Measurements from ENCODE around the gene ADTRP.

ADTRP gene

GRCh38 chr6:11773013-11773412 lies 5.6 kb downstream of the ADTRP start:
- H3K4me1 ChIP-seq = peaks cover 28 to 62% (median 35%) of the 10 kb centered on the region in 10 experiments
- TF ChIP-seq Cebpa-rat (IDR thresholded peaks at IDR 0.05) = no peak
- no peaks in the 10 kb centered on the region for H3K27me3 ChIP-seq
- peaks cover 0 to 18% (median 0%) of the 10 kb centered on the region in 11 experiments; a peak in 1 of 22 replicates for H3K9me3 ChIP-seq (replicated peaks in 1 of 11)
- no peak overlapping the region for H3K9ac ChIP-seq
- H3K36me3 ChIP-seq = no peaks in the 10 kb centered on the region
- no peaks in the 10 kb centered on the region for H4K20me1 ChIP-seq
- H3K4me3 ChIP-seq = no peak overlapping the region
- H3K4me2 ChIP-seq = peak overlapping the region in 5 of 11 experiments; percentile 6 to 72 (median 23); a peak in 6 of 22 replicates
- H3K27ac ChIP-seq = no peak overlapping the region

- H3K27ac ChIP-seq = peak overlapping the region in 4 of 11 experiments; percentile 4 to 82 (median 78); a peak in 3 of 22 replicates
- peaks cover 28 to 67% (median 35%) of the 10 kb centered on the region in 10 experiments for H3K4me1 ChIP-seq
- H3K9me3 ChIP-seq (replicated peaks in 1 of 11) = peaks cover 0 to 18% (median 0%) of the 10 kb centered on the region in 11 experiments; a peak in 1 of 22 replicates
- H3K9ac ChIP-seq = no peak overlapping the region
- no peaks in the 10 kb centered on the region for H4K20me1 ChIP-seq
- no peak for TF ChIP-seq Cebpa-rat (IDR thresholded peaks at IDR 0.05)
- no peak overlapping the region for H3K4me3 ChIP-seq
- no peaks in the 10 kb centered on the region for H3K27me3 ChIP-seq
- peak overlapping the region in 3 of 11 experiments; percentile 19 to 78 (median 72); a peak in 4 of 22 replicates for H3K4me2 ChIP-seq
- no peaks in the 10 kb centered on the region for H3K36me3 ChIP-seq
Observed at GRCh38 chr6:11772109-11772825, 6.3 kb downstream of the ADTRP start.

- Histone ChIP-seq H3K4me2 (peak overlapping the region in 8 of 11 experiments; percentile 37 to 78 (median 67); a peak in 12 of 22 replicates), H3K27ac (peak overlapping the region in 10 of 11 experiments; percentile 28 to 87 (median 62); a peak in 16 of 22 replicates), H3K4me1 (peaks cover 28 to 74% (median 33%) of the 10 kb centered on the region in 10 experiments), H3K4me3 (no peak overlapping the region), H3K9ac (peak overlapping the region in 7 of 11 experiments; percentile 41 to 76 (median 67); a peak in 8 of 22 replicates), H4K20me1 (no peaks in the 10 kb centered on the region), H3K27me3 (no peaks in the 10 kb centered on the region), H3K9me3 (replicated peaks in 1 of 11) (peaks cover 0 to 16% (median 0%) of the 10 kb centered on the region in 11 experiments; a peak in 1 of 22 replicates), H3K36me3 (no peaks in the 10 kb centered on the region)
- TF ChIP-seq Cebpa-rat (IDR thresholded peaks at IDR 0.05) = no peak
Observed at GRCh38 chr6:11771473-11772048, 7.0 kb downstream of the ADTRP start.

GRCh38 chr6:11770546-11771466 lies 7.8 kb downstream of the ADTRP start:
- Histone ChIP-seq H3K4me2 (peak overlapping the region; percentile 37 to 78 (median 58)), H3K4me1 (peaks cover 25 to 82% (median 30%) of the 10 kb centered on the region in 10 experiments), H3K27ac (peak overlapping the region; percentile 28 to 87 (median 57); a peak in 19 of 22 replicates), H3K27me3 (no peaks in the 10 kb centered on the region), H4K20me1 (no peaks in the 10 kb centered on the region), H3K9ac (peak overlapping the region; percentile 16 to 76 (median 57); a peak in 18 of 22 replicates), H3K36me3 (no peaks in the 10 kb centered on the region), H3K9me3 (replicated peaks in 1 of 11) (peaks cover 0 to 14% (median 0%) of the 10 kb centered on the region in 11 experiments; a peak in 1 of 22 replicates), H3K4me3 (no peak overlapping the region)
- TF ChIP-seq Cebpa-rat (IDR thresholded peaks at IDR 0.05) = no peak

- no peak for TF ChIP-seq Cebpa-rat (IDR thresholded peaks at IDR 0.05)
- H3K4me1 ChIP-seq = peaks cover 17 to 78% (median 21%) of the 10 kb centered on the region in 10 experiments
- H3K9ac ChIP-seq = peak overlapping the region in 4 of 11 experiments; percentile 26 to 76 (median 58); a peak in 6 of 22 replicates
- peak overlapping the region in 5 of 11 experiments; percentile 47 to 87 (median 79); a peak in 10 of 22 replicates for H3K27ac ChIP-seq
- H3K9me3 ChIP-seq (replicated peaks in 1 of 11) = peaks cover 0 to 14% (median 0%) of the 10 kb centered on the region in 11 experiments; a peak in 1 of 22 replicates
- no peaks in the 10 kb centered on the region for H4K20me1 ChIP-seq
- H3K4me2 ChIP-seq = peak overlapping the region; percentile 37 to 78 (median 58); a peak in 21 of 22 replicates
- no peaks in the 10 kb centered on the region for H3K36me3 ChIP-seq
- H3K4me3 ChIP-seq = no peak overlapping the region
- no peaks in the 10 kb centered on the region for H3K27me3 ChIP-seq
Observed at GRCh38 chr6:11769811-11770545, 8.6 kb downstream of the ADTRP start.

GRCh38 chr6:11769244-11769643 lies 9.4 kb downstream of the ADTRP start:
- H3K27me3 ChIP-seq = no peaks in the 10 kb centered on the region
- H3K4me3 ChIP-seq = no peak overlapping the region
- H3K9me3 ChIP-seq (replicated peaks in 1 of 11) = peaks cover 0 to 14% (median 0%) of the 10 kb centered on the region in 11 experiments; a peak in 1 of 22 replicates
- H4K20me1 ChIP-seq = no peaks in the 10 kb centered on the region
- H3K4me2 ChIP-seq = peak overlapping the region in 3 of 11 experiments; percentile 48 to 72 (median 72); a peak in 6 of 22 replicates
- no peaks in the 10 kb centered on the region for H3K36me3 ChIP-seq
- H3K4me1 ChIP-seq = peaks cover 14 to 73% (median 18%) of the 10 kb centered on the region in 10 experiments
- H3K27ac ChIP-seq = peak overlapping the region in 2 of 11 experiments; percentile 82 to 87; a peak in 4 of 22 replicates
- TF ChIP-seq Cebpa-rat (IDR thresholded peaks at IDR 0.05) = no peak
- no peak overlapping the region for H3K9ac ChIP-seq

- peaks cover 14 to 67% (median 18%) of the 10 kb centered on the region in 10 experiments for H3K4me1 ChIP-seq
Observed at GRCh38 chr6:11767978-11768756, 10.4 kb downstream of the ADTRP start.

More at GRCh38 chr6:11767978-11768756, 10.4 kb downstream of the ADTRP start:
- Histone ChIP-seq H3K9ac (no peak overlapping the region), H3K27ac (no peak overlapping the region; a peak in 1 of 22 replicates), H3K9me3 (replicated peaks in 1 of 11) (peaks cover 0 to 14% (median 0%) of the 10 kb centered on the region in 11 experiments; a peak in 1 of 22 replicates), H3K36me3 (no peaks in the 10 kb centered on the region), H4K20me1 (no peaks in the 10 kb centered on the region), H3K27me3 (no peaks in the 10 kb centered on the region), H3K4me3 (no peak overlapping the region), H3K4me2 (peak overlapping the region in 2 of 11 experiments; percentile 48 to 72; a peak in 2 of 22 replicates)
- TF ChIP-seq Cebpa-rat (IDR thresholded peaks at IDR 0.05) = no peak
